GM18508 (cell line): ENCODE results near the gene MTAP.

ENCODE experiments used
- ATAC-seq: cut with Tn5 transposase; IDR thresholded peaks from one replicate; pipeline ENCODE4 v1.9.1; 2021; ENCODE audit warnings: moderate number of reproducible peaks; ENCODE audit not compliant: insufficient read depth, unreplicated experiment

Gene MTAP

DNA sequence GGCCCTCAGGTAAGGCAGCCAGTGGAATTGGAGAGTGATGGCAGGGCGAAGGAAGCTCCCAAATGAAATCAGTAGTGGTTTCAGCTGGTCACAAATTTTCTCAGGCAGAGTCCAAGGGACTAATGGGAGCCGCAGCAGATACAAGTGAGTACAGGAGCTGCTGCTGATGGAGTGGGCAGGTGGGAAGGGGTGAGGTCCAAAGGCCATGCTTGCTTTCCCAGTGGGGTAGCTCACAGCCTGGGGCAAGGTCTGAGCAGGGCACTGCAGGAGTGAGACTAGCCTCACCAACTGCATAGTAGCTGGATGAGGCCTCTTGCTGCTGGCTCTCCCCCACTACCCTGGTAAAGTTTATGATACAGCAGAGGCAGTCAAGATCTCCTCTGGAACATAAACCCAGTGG lies 38.2 kb downstream of the MTAP start:
- no peak for ATAC-seq

DNA sequence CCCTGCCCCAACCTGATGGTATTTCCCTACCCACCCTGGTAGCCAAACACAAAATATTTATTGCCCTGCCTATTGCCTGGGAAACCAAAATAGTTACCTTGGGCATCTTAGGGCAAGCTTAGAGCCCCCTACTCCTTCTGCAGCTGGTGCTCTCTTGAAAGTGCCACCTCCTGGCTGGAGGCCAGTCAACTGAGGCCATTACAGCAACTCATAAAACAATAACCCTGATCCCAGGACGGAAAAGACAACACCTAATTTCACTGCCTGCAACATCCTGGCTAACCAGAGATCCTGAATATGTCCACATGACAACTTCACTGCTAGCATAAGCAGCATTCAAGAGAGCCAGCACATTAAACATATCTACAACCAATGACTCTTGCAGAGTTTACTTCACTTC lies 38.7 kb downstream of the MTAP start:
- ATAC-seq, result no peak

DNA sequence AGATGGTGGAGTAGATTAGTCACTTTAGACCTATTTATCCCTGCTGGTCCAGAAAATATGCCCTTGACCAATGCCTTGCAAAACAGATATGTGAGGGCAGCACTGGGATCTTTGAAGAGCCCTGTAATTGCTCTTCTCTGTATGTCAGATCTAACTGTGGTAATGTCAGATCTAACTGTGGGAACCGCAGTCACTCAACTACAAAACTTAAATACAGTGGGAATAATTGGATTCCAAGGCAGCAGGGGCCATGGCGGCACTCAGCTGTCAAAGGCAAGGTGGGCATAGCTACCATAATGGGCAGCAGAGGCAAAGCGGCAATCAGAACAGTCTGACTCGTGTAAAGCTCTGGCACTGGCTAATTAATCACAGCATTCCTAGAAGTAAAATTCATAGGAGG lies 46.2 kb downstream of the MTAP start:
- ATAC-seq, result no peak

DNA sequence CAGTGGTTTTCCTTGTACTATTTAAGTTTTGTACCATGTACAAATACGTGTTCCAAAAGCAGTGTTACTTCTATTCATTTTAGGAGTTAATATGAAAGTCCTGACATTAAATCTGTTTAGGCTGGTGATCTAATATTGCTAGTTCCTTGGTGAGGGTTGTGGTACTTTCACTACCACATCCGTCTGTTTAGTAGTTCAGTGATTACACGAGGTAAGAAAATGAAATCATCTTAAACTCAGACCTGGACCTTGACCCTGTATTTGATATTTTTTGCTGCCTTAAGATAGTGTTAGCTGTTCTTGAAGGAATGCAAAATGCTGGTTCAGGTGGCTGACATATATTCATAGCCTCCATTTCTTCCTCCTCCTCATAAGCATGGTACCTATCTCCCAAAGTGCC lies 50.3 kb downstream of the MTAP start:
- ATAC-seq, result peak; percentile 100

DNA sequence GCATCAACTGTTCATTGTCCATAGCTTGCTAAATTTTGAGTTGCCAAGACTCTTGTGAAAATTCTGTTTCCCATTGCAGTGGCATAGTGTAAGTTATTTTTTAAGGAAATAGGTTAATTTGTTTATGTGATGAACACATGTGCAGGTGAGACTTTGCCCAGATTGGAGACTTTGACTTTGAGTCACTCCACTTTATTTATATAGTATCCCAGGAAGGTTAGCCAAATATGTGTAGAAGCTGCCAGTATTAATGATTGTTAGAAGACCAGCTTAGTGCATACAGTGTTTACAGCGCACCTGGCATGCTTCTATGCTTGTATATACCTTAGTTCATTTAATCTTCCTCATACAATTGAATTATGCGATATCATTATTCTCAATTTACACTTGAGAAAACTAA lies 51.0 kb downstream of the MTAP start:
- ATAC-seq, result no peak

DNA sequence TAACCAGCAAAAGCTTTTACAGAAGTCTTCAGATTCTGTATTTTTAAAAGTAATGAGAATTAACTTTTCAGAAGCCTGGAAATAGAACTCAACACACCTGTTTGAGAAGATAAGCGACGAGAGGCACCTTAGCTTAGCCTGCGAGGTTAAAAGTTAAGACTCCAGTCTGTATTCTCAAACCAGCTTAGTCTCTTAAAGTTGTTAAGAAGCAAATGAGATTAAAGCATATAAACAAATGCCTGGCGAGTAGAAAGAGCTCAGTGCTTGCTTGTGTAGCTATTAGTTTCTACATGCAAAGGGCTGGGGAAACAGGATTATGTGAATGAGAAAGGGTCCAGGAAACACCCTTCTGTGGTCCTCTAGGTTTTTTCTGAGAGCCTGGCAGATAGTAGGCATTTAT lies 51.7 kb downstream of the MTAP start:
- no peak for ATAC-seq

DNA sequence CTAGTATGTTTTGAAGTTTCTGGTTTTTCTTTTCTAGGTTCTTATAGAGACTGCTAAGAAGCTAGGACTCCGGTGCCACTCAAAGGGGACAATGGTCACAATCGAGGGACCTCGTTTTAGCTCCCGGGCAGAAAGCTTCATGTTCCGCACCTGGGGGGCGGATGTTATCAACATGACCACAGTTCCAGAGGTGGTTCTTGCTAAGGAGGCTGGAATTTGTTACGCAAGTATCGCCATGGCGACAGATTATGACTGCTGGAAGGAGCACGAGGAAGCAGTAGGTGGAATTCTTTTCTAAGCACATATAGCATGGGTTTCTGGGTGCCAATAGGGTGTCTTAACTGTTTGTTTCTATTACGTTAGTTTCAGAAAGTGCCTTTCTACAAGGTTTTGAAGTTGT lies 52.2 kb downstream of the MTAP start:
- ATAC-seq, result no peak

DNA sequence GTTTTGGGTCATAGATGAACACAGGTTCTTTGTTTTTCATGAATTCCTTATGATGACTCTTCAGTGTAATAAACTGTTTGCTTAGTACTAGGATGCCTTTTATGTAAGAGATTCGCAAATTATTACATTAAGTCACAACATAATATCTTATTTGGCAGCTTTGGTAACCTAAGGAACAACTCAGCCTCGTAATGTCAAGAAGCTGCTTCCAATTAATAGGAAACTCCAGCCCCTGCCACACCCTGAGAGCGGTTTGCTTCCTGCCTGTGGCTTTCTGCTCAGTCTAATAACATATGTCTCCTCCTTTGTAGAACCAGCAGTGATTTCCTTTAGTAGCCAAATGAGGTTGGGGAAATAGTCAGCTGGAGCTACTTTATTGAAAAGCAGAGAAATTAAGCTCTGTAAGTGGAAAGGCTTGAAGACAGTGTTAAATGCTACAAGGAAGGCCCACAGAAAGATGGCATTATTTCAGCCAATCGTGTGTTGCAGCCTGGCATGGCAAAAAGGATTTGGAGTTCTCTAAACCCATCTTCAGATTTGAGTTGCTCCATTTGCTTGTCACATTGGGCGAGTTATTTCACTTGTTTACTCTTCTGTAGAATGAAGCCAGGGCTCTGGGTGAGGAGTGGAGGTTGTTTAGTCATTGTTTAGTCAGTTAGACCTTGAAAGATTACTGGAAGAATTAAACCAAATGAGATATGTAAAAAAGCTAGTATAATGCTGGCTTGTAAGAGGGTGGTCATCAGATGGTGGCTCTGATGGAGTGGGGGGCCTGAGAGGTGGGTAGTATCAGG lies 54.1 kb downstream of the MTAP start:
- ATAC-seq, result no peak

DNA sequence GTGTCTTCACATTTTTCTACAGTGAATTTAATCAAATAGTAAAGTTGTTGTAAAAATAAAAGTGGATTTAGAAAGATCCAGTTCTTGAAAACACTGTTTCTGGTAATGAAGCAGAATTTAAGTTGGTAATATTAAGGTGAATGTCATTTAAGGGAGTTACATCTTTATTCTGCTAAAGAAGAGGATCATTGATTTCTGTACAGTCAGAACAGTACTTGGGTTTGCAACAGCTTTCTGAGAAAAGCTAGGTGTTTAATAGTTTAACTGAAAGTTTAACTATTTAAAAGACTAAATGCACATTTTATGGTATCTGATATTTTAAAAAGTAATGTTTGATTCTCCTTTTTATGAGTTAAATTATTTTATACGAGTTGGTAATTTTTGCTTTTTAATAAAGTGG lies 60.4 kb downstream of the MTAP start:
- ATAC-seq, result no peak

DNA sequence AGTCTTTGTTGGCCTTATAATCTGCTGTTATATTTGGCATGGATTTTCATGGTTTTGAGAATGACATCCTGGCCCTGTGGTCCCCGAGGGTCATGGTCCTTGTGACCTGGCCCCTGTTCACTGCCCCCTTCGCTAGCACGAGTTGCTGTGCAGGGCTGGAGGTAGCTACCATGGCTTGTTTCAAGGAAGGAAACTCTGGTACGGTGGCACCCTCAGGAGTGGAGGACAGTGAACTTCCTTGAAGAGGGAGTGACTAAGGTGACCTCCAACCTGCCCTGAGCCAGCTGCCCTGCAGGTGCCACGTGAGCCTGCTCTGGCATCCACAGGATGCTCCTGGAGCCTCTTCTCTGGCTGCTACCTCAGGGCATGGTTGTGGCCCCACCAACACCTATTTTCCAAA lies 62.1 kb downstream of the MTAP start:
- no peak for ATAC-seq

DNA sequence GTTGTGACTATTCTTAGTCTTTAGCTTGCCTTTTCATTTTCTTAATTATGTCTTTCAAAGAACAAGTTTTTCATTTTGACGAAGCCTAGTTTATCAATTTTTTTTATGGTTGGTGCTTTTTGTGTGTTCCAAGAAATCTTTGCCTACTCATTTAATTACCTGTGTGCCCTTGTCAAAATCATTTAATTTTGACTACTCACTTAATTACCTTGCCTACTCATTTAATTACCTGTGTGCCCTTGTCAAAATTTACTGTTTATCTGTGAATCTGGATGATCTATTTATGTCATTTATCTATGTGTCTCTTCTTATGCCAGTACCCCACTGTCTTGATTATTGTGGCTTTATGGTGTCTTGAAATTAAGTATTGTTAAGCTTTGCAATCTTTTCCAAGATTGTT lies 63.9 kb downstream of the MTAP start:
- ATAC-seq, result no peak

DNA sequence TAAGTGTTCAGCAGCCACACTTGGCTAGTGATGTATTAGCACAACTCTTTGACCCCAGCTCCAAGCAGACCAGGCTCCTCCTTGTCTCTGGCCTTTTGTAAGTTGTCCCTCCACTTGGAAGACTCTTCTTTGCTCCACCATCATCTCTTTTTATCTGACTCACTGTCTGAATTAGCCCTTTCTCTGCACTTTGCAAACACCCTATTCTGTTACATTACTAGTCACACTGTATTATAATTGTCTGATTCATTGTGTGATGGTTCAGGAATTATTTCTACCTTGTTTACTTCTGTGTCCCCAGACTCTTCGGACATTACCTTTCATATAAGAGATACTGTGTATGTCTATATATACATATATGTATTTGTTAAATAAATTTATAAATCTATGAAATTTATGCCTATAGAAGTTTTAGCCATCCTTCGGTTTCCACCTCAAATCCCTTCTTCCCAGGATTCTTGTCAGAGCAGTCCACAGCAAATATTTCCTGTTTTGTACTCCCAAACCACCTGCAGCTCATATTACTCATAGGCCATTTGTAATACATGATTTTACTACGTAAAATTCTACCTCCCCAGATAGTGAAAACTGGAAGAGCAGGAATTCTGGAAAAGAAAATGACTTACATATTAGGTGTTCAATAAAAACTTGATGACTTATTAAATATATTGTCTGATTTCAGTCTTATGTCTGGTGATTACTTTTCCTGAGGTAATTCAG lies 69.0 kb downstream of the MTAP start:
- ATAC-seq, result no peak

DNA sequence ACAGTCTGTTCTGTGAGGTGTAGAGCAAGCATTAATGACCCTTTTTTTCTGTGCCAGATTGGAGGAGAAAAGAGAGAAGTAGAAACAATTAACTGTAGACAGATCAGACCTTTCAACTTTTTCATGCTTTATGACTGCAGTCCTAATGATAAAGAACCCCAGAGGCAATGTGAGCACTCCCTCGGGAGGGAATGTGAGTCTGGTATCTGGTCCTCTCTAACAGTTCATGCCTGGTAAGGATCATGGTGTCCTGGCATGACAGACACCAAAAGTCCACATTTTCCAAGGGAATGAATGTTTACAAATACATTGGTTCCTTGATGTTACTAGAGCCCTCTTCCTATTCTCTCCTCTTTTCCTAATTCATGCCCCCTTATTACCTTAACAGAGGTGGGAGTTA lies 70.3 kb downstream of the MTAP start:
- ATAC-seq, result no peak

DNA sequence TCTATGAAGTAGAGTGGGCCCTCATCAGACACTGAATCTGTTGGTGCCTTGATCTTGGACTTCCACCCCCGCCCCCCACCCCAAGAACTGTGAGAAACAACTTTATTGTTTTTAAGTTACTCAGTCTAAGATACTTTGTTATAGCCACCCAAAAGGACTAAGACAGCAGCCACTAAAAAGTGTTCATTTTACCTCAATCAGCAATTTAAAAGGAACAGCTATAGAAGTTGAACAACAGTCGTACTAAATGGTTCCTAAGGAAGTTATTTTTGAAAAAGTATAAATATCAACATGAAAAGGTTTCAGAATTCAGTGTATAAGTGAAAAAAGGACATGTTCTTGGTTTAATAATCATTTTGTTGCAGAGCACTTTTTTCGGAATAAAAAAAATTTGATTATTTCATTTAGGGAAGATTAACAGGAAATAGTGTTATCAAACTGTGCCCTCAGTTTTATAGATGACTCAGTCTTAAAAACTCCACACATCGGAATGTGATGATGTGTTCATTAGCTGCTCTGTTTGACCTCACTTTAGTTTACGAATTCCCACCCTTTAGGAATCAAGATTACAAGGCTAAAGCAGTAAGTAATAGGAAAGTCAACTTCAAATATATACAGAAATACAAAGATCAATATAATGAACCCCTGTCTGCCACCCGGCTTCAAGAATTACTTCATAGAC lies 71.2 kb downstream of the MTAP start:
- ATAC-seq, result no peak

DNA sequence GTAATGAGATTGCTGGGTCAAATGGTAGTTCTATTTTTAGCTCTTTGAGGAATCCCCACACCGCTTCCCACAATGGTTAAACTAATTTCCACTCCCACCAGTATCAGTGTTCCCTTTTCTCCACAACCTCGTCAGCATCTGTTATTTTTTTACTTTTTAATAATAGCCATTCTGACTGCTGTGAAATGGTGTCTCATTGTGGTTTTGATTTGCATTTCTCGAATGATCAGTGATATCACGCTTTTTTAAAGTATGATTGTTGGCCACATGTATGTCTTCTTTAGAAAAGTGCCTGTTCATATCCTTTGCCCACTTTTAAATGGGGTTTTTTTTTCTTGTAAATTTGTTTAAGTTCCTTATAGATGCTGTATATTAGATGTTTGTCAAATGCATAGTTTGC lies 73.5 kb downstream of the MTAP start:
- ATAC-seq, result no peak

DNA sequence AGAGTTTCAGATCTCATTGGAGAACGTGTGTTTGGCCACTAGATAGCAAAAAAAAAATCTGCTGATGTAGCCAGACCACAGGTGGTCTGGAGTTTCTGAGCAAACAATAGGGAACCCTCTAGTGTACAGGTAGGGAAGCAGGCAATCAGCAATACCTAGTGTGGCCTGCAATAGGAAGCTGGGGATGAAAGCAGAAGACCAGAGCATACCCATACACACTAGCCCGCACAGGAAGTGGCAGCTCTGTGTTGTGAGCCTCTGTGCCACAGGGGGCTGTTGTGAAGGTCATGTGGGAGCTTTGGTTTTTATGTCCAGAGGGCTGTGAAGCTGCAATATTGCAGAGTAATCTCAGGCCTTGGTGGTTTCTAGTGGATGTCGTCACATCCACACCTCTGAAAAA lies 81.2 kb downstream of the MTAP start:
- ATAC-seq, result no peak

DNA sequence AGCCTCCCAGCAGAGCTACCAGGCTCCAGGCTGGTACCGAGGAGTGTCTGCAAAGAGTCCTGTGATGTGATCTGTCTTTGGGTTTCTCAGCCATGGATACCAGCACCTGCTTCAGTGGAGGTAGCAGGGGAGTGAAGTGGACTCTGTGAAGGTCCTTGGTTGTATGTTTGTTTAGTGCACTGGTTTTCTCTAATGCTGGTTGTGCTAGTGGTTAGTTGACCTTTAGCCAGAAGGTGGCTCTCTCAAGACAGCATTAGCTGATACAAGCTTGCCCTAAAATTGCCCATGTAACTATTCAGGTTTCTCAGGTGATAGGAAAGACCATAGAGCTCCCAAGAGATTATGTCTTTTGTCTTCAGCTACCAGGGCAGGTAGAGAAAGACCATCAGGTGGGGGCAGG lies 87.2 kb downstream of the MTAP start:
- no peak for ATAC-seq

DNA sequence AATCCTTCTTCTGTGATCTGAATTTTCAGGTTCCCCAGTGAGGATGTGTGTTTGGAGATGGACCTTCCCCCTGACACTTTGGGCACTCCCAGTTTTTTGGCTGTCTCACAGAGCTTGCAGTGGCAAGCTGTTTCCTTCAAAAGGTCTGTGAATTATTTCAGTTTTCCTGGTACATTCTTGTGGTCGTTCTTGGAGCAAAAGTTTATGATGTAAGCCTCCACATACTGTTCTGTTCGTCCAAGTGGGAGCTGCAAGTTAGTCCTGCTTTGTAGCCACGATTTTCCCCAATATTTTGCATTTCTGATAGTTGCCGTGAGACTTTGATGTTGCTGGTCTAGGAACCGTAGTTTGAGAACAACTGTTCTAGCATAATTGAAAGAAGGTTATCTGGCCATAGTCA lies 88.3 kb downstream of the MTAP start:
- ATAC-seq, result no peak

DNA sequence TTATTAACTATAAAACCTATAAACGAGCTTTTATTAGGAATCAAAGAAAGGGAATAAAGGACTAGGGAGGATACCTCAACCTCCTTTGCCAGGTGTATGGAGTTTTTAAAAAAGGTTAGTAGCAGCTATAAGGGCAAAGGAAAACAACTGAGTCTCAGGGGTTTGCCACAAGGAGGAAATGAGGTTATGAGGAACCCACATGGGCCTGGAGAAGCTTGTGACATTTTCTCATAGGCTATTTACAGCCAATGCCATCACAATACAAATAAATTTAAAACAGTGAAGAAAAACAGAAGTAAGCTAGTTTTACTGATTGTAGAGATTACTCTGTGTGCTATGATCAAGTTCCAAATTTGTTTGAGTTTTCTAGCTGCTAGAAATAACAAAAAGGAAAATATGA lies 99.1 kb downstream of the MTAP start:
- ATAC-seq, result no peak

DNA sequence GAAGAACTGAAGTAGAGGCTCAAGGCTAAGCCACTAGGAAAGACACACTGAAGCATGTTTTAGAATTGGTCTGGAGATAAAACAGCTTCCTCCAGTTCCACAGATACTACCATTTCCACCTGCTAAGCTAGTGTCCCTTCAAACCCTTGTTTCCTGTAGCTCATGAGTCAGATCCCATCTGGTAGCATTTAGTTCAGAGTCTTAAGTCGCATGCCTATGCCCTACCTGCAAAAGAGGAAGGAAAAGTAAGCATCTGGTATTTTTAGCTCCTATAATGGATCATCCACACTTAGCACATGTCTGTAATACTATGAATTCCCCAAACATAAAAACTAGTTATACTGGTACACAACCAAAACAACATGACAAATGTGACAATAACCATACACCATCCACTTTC lies 99.7 kb downstream of the MTAP start:
- no peak for ATAC-seq

DNA sequence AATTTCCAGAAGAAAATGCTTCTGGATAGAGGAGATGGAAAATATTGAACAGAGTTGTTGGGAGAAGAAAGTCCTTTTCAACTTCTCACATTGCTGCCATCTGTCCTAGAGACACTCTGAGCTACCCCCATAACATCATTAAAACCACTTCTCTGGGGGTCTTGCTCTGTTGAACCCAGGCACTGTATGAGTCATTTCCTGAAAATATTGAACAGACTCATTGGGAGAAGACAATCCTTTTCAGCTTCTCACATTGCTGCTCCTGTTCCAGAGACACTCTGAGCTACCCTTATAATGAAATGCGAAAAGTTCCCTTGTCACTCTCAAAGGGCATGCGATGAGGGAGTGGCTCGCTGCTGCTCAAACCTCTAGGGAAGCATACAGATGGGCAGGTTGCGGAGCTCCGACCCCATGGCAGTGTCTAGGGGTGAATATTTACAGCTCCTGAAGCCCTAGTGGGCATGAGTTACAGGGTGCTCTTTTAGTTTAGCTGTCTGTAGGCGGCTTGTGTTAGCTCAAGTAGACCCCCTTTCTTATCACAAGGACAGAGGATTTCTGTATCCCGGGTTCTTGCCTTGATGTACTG lies 101.0 kb downstream of the MTAP start:
- no peak for ATAC-seq
